CD4-positive, alpha-beta T cell (primary cell): Measurements from ENCODE around the gene TUBB2B. TPM values are rescaled to one million over a fixed set of nuclear protein-coding genes. Genes with fewer than 3 reads are reported as not detected.
A peak's percentile ranks its signal among the peaks of the same experiment; 100 is the strongest.

ENCODE experiments used
- ATAC-seq: fragments of 200-7000 bp; cut with Tn5 transposase; one replicate; pipeline ENCODE4 v1.10.0; 2022; ENCODE audit warnings: mild to moderate bottlenecking; ENCODE audit not compliant: poor library complexity
- CTCF ChIA-PET: fragments of 350-600 bp; sonication (Branson Sonifier 250); formaldehyde crosslinking; loops from one replicate; lab custom pipeline; 2021; ENCODE audit warnings: antibody characterized with exemption, inconsistent platforms; lab: Charles Lee
- POLR2A ChIA-PET: fragments of 350-600 bp; sonication (Branson Sonifier 250); formaldehyde crosslinking; loops from one replicate; lab custom pipeline; 2021; ENCODE audit warnings: antibody characterized with exemption, inconsistent platforms; lab: Charles Lee
- DNase-seq, 14 experiments: peaks; one replicate each; pipeline ENCODE4 v3.0.0-alpha.2; 2013 to 2020; ENCODE audit warnings: mixed read lengths in 2 of 14
- H3K27ac ChIP-seq, 2 donors: one replicate each; pipeline versions ENCODE4 v1.5.1 to v1.7.0; 2013; ENCODE audit warnings: low read length in 2 of 2, low read depth in 1 of 2, mild to moderate bottlenecking in 1 of 2
- H3K27me3 ChIP-seq, 2 experiments: 1 replicate in 1 of 2; 2 replicates in 1 of 2; pipeline versions ENCODE4 v1.6.1 to v1.7.0; 2013; ENCODE audit warnings: low read length in 2 of 2, control low read depth in 1 of 2, mild to moderate bottlenecking in 1 of 2, moderate library complexity in 1 of 2; ENCODE audit not compliant: insufficient read depth in 2 of 2, control insufficient read depth in 1 of 2
- H3K36me3 ChIP-seq: one replicate; pipeline ENCODE4 v1.6.1; 2013; ENCODE audit warnings: low read length, control low read depth; ENCODE audit not compliant: insufficient read depth
- H3K4me1 ChIP-seq: one replicate; pipeline ENCODE4 v1.6.1; 2013; ENCODE audit warnings: low read length, control low read depth; ENCODE audit not compliant: insufficient read depth
- H3K4me3 ChIP-seq: one replicate; pipeline ENCODE4 v1.5.1; 2013; ENCODE audit warnings: mild to moderate bottlenecking, low read length, moderate library complexity
- H3K9me3 ChIP-seq, 2 experiments: 1 replicate in 1 of 2; 2 replicates in 1 of 2; pipeline versions ENCODE4 v1.6.1 to v1.7.0; 2013; ENCODE audit warnings: low read length in 2 of 2, mild to moderate bottlenecking in 2 of 2, control low read depth in 1 of 2, moderate library complexity in 1 of 2; ENCODE audit not compliant: control insufficient read depth in 1 of 2, insufficient read depth in 1 of 2
- H3K27ac Mint-ChIP-seq: one replicate; pipeline ENCODE4 v1.8.0; 2020; ENCODE audit warnings: mixed read lengths
- H3K27me3 Mint-ChIP-seq: one replicate; pipeline ENCODE4 v1.8.0; 2021; ENCODE audit warnings: mixed read lengths
- H3K36me3 Mint-ChIP-seq: one replicate; pipeline ENCODE4 v1.8.0; 2021; ENCODE audit warnings: low read depth, mixed read lengths
- H3K4me1 Mint-ChIP-seq: one replicate; pipeline ENCODE4 v1.8.0; 2021; ENCODE audit warnings: low read depth, mixed read lengths
- H3K4me3 Mint-ChIP-seq: one replicate; pipeline ENCODE4 v1.8.0; 2020; ENCODE audit warnings: mild to moderate bottlenecking, mixed read lengths
- H3K9me3 Mint-ChIP-seq: one replicate; pipeline ENCODE4 v1.8.0; 2020; ENCODE audit warnings: mixed read lengths
- intact Hi-C, 2 experiments: fragments of 100-400 bp; cut with DNase I in 1 of 2; cut with micrococcal nuclease in 1 of 2; formaldehyde crosslinking; loops; one replicate each; pipeline versions ENCODE4 v1.15.1 to v1.9.0; 2023 to 2025; cut with DNase I, micrococcal nuclease
- total RNA-seq, 174 experiments: library from RNA in 2 of 174; stranded (reverse) in 2 of 174; gene quantifications; one replicate each; pipeline ENCODE4 v1.2.3 and lab custom pipeline; 2021 to 2026
- TF ChIP-seq, protein P1 (sequence below): fragments of 200-600 bp; IDR thresholded peaks from one replicate; pipeline ENCODE4 v1.8.0; 2022; ENCODE audit warnings: antibody characterized with exemption, mild to moderate bottlenecking

TUBB2B gene
- total RNA-seq, 2 experiments from 2014 or later = not detected

GRCh38 chr6:3270258-3270657, 42.8 kb upstream of the TUBB2B start:
- Mint-ChIP-seq H3K36me3 (peaks cover 65% of the 10 kb centered on the region), H3K27ac (no peak overlapping the region), H3K27me3 (no peaks in the 10 kb centered on the region), H3K4me3 (no peak overlapping the region), H3K9me3 (no peaks in the 10 kb centered on the region), H3K4me1 (peaks cover 40% of the 10 kb centered on the region)
- intact Hi-C loops = no loop called here
- no peak for ATAC-seq
- no peak for DNase-seq
- peaks cover 9% of the 10 kb centered on the region for H3K4me1 ChIP-seq
- ChIA-PET CTCF (no interaction called here), POLR2A (no interaction called here)
- H3K27me3 ChIP-seq = no peaks in the 10 kb centered on the region
- no peak overlapping the region for H3K27ac ChIP-seq
- H3K9me3 ChIP-seq = no peaks in the 10 kb centered on the region
- TF ChIP-seq, protein P1, sequence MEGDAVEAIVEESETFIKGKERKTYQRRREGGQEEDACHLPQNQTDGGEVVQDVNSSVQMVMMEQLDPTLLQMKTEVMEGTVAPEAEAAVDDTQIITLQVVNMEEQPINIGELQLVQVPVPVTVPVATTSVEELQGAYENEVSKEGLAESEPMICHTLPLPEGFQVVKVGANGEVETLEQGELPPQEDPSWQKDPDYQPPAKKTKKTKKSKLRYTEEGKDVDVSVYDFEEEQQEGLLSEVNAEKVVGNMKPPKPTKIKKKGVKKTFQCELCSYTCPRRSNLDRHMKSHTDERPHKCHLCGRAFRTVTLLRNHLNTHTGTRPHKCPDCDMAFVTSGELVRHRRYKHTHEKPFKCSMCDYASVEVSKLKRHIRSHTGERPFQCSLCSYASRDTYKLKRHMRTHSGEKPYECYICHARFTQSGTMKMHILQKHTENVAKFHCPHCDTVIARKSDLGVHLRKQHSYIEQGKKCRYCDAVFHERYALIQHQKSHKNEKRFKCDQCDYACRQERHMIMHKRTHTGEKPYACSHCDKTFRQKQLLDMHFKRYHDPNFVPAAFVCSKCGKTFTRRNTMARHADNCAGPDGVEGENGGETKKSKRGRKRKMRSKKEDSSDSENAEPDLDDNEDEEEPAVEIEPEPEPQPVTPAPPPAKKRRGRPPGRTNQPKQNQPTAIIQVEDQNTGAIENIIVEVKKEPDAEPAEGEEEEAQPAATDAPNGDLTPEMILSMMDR = no peak
- H3K36me3 ChIP-seq = peaks cover 57% of the 10 kb centered on the region
- no peak overlapping the region for H3K4me3 ChIP-seq

GRCh38 chr6:3269281-3269975, 42.0 kb upstream of the TUBB2B start:
- Histone ChIP-seq H3K27ac (no peak overlapping the region), H3K4me3 (no peak overlapping the region), H3K4me1 (peaks cover 12% of the 10 kb centered on the region), H3K36me3 (peaks cover 66% of the 10 kb centered on the region), H3K27me3 (no peaks in the 10 kb centered on the region), H3K9me3 (no peaks in the 10 kb centered on the region)
- peak; percentile 39 for ATAC-seq
- peak in 2 of 14 experiments; percentile 40 to 48 for DNase-seq
- TF ChIP-seq, protein P1 = no peak
- Mint-ChIP-seq H3K27ac (no peak overlapping the region), H3K4me1 (peaks cover 48% of the 10 kb centered on the region), H3K36me3 (peaks cover 73% of the 10 kb centered on the region), H3K4me3 (no peak overlapping the region), H3K27me3 (no peaks in the 10 kb centered on the region), H3K9me3 (no peaks in the 10 kb centered on the region)
- POLR2A ChIA-PET = interaction anchor here (0.6 kb wide), 1 partner anchor 436 kb away, joined by 4 read pairs; no protein-coding TSS in a partner anchor
- CTCF ChIA-PET = no interaction called here
- intact Hi-C loops = loop anchor here in 1 of 2 experiments (10.0 kb wide), 1 partner anchor 865 kb away; the partner anchor contains the start of gene ECI2

DNA sequence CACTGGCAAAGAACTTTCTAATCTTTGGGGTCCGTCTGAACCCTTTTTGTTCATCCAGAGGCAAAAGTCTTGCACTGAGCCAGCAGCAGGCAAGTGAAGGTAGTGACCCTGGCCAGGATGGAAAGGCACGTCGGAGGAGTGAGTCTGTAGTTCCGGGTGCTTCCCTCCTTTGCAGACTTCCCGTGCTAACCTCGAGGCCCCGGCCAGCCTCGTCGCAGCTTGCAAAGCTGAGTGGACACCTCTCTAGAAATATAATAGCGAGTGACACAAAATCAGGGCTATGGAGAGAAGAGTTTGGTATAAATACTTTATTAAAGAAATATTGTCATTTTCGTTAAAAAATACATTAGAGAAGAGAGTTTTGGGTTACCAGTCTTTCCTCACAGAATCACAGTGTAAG, 41.2 kb upstream of the TUBB2B start:
- H3K27me3 ChIP-seq = no peaks in the 10 kb centered on the region
- H3K4me1 ChIP-seq = peaks cover 19% of the 10 kb centered on the region
- ChIA-PET CTCF (no interaction called here), POLR2A (no interaction called here)
- Mint-ChIP-seq H3K36me3 (peaks cover 69% of the 10 kb centered on the region), H3K27me3 (no peaks in the 10 kb centered on the region), H3K27ac (no peak overlapping the region), H3K9me3 (no peaks in the 10 kb centered on the region), H3K4me1 (peaks cover 42% of the 10 kb centered on the region), H3K4me3 (no peak overlapping the region)
- H3K27ac ChIP-seq = no peak overlapping the region
- no peak for DNase-seq
- ATAC-seq = no peak
- TF ChIP-seq, protein P1 = no peak
- no peak overlapping the region for H3K4me3 ChIP-seq
- H3K36me3 ChIP-seq = peaks cover 71% of the 10 kb centered on the region
- H3K9me3 ChIP-seq = no peaks in the 10 kb centered on the region
- intact Hi-C loops = loop anchor here in 1 of 2 experiments (10.0 kb wide), 1 partner anchor 866 kb away; the partner anchor contains the start of gene ECI2
